ENCODE measurements around the gene RFX2.
A peak's percentile ranks its signal among the peaks of the same experiment; 100 is the strongest.
"Not testable (repeated sequence)": the region's sequence is repeated elsewhere in the genome, so short reads cannot be mapped to it uniquely, and the experiment has no call there.

The RFX2 gene

DNA sequence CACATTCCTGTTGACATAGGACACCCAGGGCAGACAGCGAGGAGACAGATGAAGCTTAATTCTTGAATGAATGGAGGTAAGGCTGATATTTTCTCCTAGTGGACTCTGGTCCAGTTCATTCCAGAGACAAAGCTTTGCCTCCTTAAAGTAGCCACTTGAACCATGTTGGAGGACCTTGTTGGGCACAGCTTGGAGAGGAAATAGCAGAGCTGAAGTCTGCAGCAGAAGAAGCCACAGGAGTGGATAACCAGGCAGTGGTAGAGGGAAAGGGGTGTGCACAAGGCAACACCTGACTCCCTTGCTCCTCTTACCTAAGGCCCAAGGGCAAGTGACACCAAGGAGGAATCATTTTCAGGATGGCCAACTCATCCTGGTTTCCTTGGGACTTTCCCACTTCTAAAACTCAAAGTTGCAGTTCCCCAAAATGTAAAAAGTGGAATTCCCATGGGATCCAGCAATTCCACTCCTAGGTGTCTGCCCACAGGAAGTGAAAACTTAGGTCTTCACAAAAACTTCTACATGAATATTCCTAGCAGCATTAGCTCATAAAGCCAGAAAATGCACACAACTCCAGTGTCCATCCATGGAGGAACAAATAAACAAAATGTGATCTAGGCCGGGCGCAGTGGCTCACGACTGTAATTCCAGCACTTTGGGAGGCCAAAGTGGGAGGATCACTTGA lies 6.6 kb upstream of the RFX2 start:
- DNase-seq (ENCODE audit: low spot score), result no peak
- TF ChIP-seq CTCF (IDR thresholded peaks at IDR 0.05), result no peak
- no peak overlapping the region for H3K27ac ChIP-seq
- no peak overlapping the region for H3K4me3 ChIP-seq

- TF ChIP-seq CTCF (IDR thresholded peaks at IDR 0.05), result no peak
- no peak for DNase-seq (ENCODE audit: low spot score)
- Histone ChIP-seq H3K4me3 (no peak overlapping the region), H3K27ac (no peak overlapping the region)
Observed at GRCh38 chr19:6115992-6116391, 5.7 kb upstream of the RFX2 start.

GRCh38 chr19:6113616-6114188 lies 3.4 kb upstream of the RFX2 start:
- TF ChIP-seq CTCF (IDR thresholded peaks at IDR 0.05), result no peak
- Histone ChIP-seq H3K27ac (no peak overlapping the region), H3K4me3 (no peak overlapping the region)
- no peak for DNase-seq (ENCODE audit: low spot score)

GRCh38 chr19:6109947-6110346 lies 353 bp downstream of the RFX2 start:
- Histone ChIP-seq H3K4me3 (peak overlapping the region; percentile 78), H3K27ac (peak overlapping the region; percentile 90 to 94)
- TF ChIP-seq CTCF (IDR thresholded peaks at IDR 0.05), result no peak
- DNase-seq (ENCODE audit: low spot score), result no peak

DNA sequence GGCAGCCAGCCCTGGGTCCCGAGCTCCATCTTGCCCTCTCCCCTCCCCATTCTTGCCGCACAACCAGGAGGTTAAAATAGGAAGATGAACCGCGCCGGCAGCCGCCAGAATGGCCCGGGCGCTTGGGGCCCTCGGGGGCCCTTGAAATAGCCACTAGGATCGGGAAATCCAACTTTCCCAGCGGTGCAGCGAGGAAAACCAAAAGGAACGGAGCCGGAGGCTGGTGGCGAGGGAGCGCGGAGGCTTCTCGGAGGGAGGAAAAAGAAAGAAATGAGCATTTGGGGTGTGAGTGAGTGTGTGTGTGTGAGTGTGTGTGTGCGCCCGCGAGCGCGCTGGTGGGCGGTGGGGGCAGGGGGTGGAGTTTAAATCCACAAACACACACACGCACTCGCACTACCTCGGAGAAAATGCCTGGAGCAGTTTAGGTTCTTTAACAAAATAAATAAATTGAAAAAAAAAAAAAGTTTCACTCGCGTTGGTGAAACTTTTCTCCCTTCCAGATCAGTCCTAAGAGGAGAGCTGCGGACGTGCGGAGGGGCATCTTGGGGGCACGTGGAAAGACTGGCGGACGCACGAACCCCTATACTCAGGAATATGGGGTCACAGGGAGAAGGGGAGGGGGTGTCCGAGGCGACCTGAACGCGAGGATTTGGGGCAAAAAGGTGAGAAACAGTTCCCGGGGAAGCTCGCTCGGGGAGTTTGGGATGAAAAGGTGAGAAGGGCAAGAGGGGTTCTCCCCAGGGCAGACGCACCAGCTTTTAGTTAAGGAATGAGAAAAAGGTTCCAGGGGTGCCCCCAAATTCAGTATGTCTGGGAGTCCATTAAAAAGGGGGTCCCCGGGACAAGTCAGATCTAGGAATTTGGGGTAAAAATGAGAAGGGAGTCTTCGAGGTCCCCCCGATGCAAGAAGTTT lies 1.3 kb downstream of the RFX2 start:
- TF ChIP-seq CTCF (IDR thresholded peaks at IDR 0.05), result no peak
- Histone ChIP-seq H3K27ac (peak overlapping the region; percentile 90 to 94), H3K4me3 (peak overlapping the region; percentile 78)
- peak; percentile 88 for DNase-seq (ENCODE audit: low spot score)

GRCh38 chr19:6106643-6107294 lies 3.5 kb downstream of the RFX2 start:
- H3K4me3 ChIP-seq; DNase-seq (ENCODE audit: low spot score): not testable (repeated sequence)
- H3K27ac ChIP-seq, result peak overlapping the region; percentile 33 to 72

GRCh38 chr19:6105444-6105843 lies 4.9 kb downstream of the RFX2 start:
- Histone ChIP-seq H3K27ac (peak overlapping the region; percentile 55 to 72), H3K4me3 (no peak overlapping the region)
- peak; percentile 78 for DNase-seq (ENCODE audit: low spot score)
- no peak for TF ChIP-seq CTCF (IDR thresholded peaks at IDR 0.05)
